Measurements from ENCODE around the gene EBF4. TPM values are rescaled to one million over a fixed set of nuclear protein-coding genes. Genes with fewer than 3 reads are reported as not detected.

The EBF4 gene
- total and polyA plus RNA-seq, 10 of the 15 experiments (the other 5 are each of a cell fraction or from before 2014, with no cell fraction given) = 0.13 TPM; not detected in 9

- TF ChIP-seq POLR2AphosphoS2 (IDR thresholded peaks at IDR 0.05; ENCODE audit: low read depth, low read length) = no peak
These were observed 108.7 kb downstream of the EBF4 start (continued) for GRCh38 chr20:2801286-2801728.

- ChIA-PET CTCF (no interaction called here), POLR2A (no interaction called here), SMC1A (ENCODE audit: uncharacterized antibody, unreplicated experiment) (no interaction called here), RAD21 (ENCODE audit: unreplicated experiment) (no interaction called here)
- H3K9me3 ChIP-seq (replicated peaks; ENCODE audit: control insufficient read depth, insufficient read depth, low read length) = no peaks in the 10 kb centered on the region
- H2AFZ ChIP-seq (ENCODE audit: control insufficient read depth, low read depth, low read length) = no peak overlapping the region
- TF ChIP-seq RUNX3 (IDR thresholded peaks at IDR 0.05; ENCODE audit: low read length) = no peak
- TF ChIP-seq PAX8 (IDR thresholded peaks at IDR 0.05) = no peak
- no peak for TF ChIP-seq POLR2A (IDR thresholded peaks at IDR 0.05; ENCODE audit: low read depth, low read length)
- no peak for TF ChIP-seq IKZF1 (conservative IDR thresholded peaks at IDR 0.05)
- TF ChIP-seq CREM (IDR thresholded peaks at IDR 0.05; ENCODE audit: low read depth) = no peak
- no peak for TF ChIP-seq SMARCA5 (IDR thresholded peaks at IDR 0.05)
- no peak for TF ChIP-seq CEBPB (IDR thresholded peaks at IDR 0.05; ENCODE audit: borderline replicate concordance in 1 of 2, low read depth in 2 of 2, low read length in 2 of 2)
- TF ChIP-seq TBL1XR1 (IDR thresholded peaks at IDR 0.05; ENCODE audit: low read depth, low read length) = no peak
- TF ChIP-seq CEBPZ (IDR thresholded peaks at IDR 0.05; ENCODE audit: low read depth, low read length) = no peak
- TF ChIP-seq CREB1 (IDR thresholded peaks at IDR 0.05; ENCODE audit: low read depth) = no peak
- TF ChIP-seq NR2C1 (IDR thresholded peaks at IDR 0.05) = no peak
- no peak for TF ChIP-seq ATF3 (IDR thresholded peaks at IDR 0.05; ENCODE audit: borderline replicate concordance, extremely low read depth, low read depth, low read length)
- TF ChIP-seq RELB (IDR thresholded peaks at IDR 0.05; ENCODE audit: low read depth) = no peak
- TF ChIP-seq KAT2A (conservative IDR thresholded peaks at IDR 0.05; ENCODE audit: control insufficient read depth, low read depth, low read length) = no peak
- TF ChIP-seq TCF7 (IDR thresholded peaks at IDR 0.05; ENCODE audit: borderline replicate concordance) = no peak
- TF ChIP-seq IRF5 (IDR thresholded peaks at IDR 0.05; ENCODE audit: borderline replicate concordance) = no peak
- no peaks in the 10 kb centered on the region for H3K4me1 ChIP-seq (ENCODE audit: control insufficient read depth, insufficient read depth, low read length)
- H4K20me1 ChIP-seq (ENCODE audit: control insufficient read depth, insufficient read depth) = no peaks in the 10 kb centered on the region
- H3K9ac ChIP-seq (ENCODE audit: control insufficient read depth, insufficient read depth, low read length) = no peak overlapping the region
- H3K4me3 ChIP-seq = no peak overlapping the region
- 46% methylated on average over 14 of the region's 16 CpGs for WGBS (ENCODE audit: insufficient coverage, insufficient replicate concordance, low lambda C conversion rate, missing lambda C conversion rate)
- no peak for ATAC-seq
- no peak overlapping the region for H3K4me2 ChIP-seq (ENCODE audit: control insufficient read depth, insufficient read depth)
- no peak for FAIRE-seq
- BruUV-seq (replicated peaks) = no TSS peak
- no peak overlapping the region for H3K27ac ChIP-seq (ENCODE audit: control insufficient read depth, insufficient read depth)
- in situ Hi-C loops (cut with MboI) = no loop called here
- intact Hi-C loops (cut with micrococcal nuclease; ENCODE audit: unreplicated experiment) = no loop called here
- H3K27me3 ChIP-seq (replicated peaks in 1 of 2; ENCODE audit: control insufficient read depth in 2 of 2, insufficient read depth in 2 of 2, low read length in 1 of 2) = peaks cover 11 to 21% of the 10 kb centered on the region in 2 experiments
- no peak for DNase-seq (ENCODE audit: low read depth, low spot score)
- no peaks in the 10 kb centered on the region for H3K79me2 ChIP-seq (ENCODE audit: control insufficient read depth, insufficient read depth, low read length)
- H3K36me3 ChIP-seq (ENCODE audit: control insufficient read depth in 2 of 2, insufficient read depth in 2 of 2, low read length in 1 of 2) = no peaks in the 10 kb centered on the region
These were observed 111.7 kb downstream of the EBF4 start for GRCh38 chr20:2804041-2804828.

Measured in GM12878 (cell line).